DND-41 (cell line): ENCODE data around the gene DNPEP.
A peak's percentile ranks its signal among the peaks of the same experiment; 100 is the strongest.

ENCODE experiments used
- ATAC-seq: fragments of 200-7000 bp; cut with Tn5 transposase; 3 replicates; pipeline ENCODE4 v1.9.1; 2021; ENCODE audit warnings: low read depth; ENCODE audit not compliant: insufficient read depth
- DNase-seq: peaks from one replicate; pipeline ENCODE4 v3.0.0-alpha.2; 2020
- H2AFZ ChIP-seq: 2 replicates; pipeline ENCODE4 v1.6.0; 2012; ENCODE audit warnings: low read depth, low read length
- H3K27ac ChIP-seq: 2 replicates; pipeline ENCODE4 v1.5.1; 2012; ENCODE audit warnings: low read length, inconsistent platforms
- H3K27me3 ChIP-seq: fragments of 200-600 bp; sonication (generic); 2 replicates; pipeline ENCODE4 v1.6.0; 2012; ENCODE audit warnings: low read length, mild to moderate bottlenecking, inconsistent platforms; ENCODE audit not compliant: insufficient read depth, poor library complexity
- H3K36me3 ChIP-seq: 2 replicates; pipeline ENCODE4 v1.5.1; 2012; ENCODE audit warnings: low read length, inconsistent platforms; ENCODE audit not compliant: insufficient read depth
- H3K4me1 ChIP-seq: 2 replicates; pipeline ENCODE4 v1.5.1; 2012; ENCODE audit warnings: mild to moderate bottlenecking, low read length; ENCODE audit not compliant: insufficient read depth
- H3K4me2 ChIP-seq: 2 replicates; pipeline ENCODE4 v1.6.0; 2012; ENCODE audit warnings: mild to moderate bottlenecking, moderate library complexity, low read length, inconsistent platforms; ENCODE audit not compliant: insufficient read depth
- H3K4me3 ChIP-seq, 2 experiments: fragments of 200-600 bp in 1 of 2; shearing (Covaris generic) in 1 of 2; 2 replicates each; pipeline ENCODE4 v1.5.1; 2012 to 2016; ENCODE audit warnings: inconsistent platforms in 2 of 2, low read length in 2 of 2, mild to moderate bottlenecking in 2 of 2, low read depth in 1 of 2, moderate library complexity in 1 of 2
- H3K79me2 ChIP-seq: 2 replicates; pipeline ENCODE4 v1.6.0; 2012; ENCODE audit warnings: low read length, inconsistent platforms; ENCODE audit not compliant: insufficient read depth
- H3K9ac ChIP-seq: 2 replicates; pipeline ENCODE4 v1.6.0; 2012; ENCODE audit warnings: low read depth, mild to moderate bottlenecking, inconsistent platforms, low read length, moderate library complexity
- H3K9me3 ChIP-seq: 2 replicates; pipeline ENCODE4 v1.5.1; 2012; ENCODE audit warnings: low read length, moderate library complexity, mild to moderate bottlenecking, inconsistent platforms; ENCODE audit not compliant: insufficient read depth, severe bottlenecking
- H4K20me1 ChIP-seq: 2 replicates; pipeline ENCODE4 v1.6.0; 2012; ENCODE audit warnings: low read length; ENCODE audit not compliant: insufficient read depth
- EZH2 ChIP-seq: IDR thresholded peaks from 3 replicates; pipeline ENCODE4 v1.6.1; 2012; ENCODE audit warnings: borderline replicate concordance, low read depth, mild to moderate bottlenecking, moderate library complexity, low read length, inconsistent platforms; ENCODE audit not compliant: severe bottlenecking
- TF ChIP-seq, protein P1 (sequence below): IDR thresholded peaks from 2 replicates; pipeline ENCODE4 v1.5.1; 2012; ENCODE audit warnings: borderline replicate concordance, low read length, moderate library complexity, mild to moderate bottlenecking; ENCODE audit not compliant: poor library complexity, severe bottlenecking; ENCODE audit errors: extremely low read depth

DNPEP gene

DNA sequence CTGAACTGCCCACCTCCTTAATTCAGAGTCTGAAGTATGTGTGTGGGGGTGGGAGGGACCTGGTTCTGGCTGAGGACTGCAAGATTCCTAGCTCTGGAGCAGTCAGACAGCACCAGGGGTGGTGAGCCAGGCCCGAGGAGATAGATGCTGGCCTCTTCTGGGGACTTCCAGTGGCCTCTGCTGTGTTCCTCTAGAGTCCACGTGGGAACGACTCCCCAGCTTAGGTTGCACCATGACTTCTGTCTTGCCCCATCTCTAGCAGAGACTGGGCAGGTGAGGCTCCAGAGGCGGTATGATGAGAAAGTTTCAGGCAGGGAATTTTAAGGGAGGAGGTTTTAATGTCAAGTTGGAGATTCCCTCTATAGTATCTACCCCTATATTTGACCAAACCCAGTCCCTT, 33.1 kb downstream of the DNPEP start:
- Histone ChIP-seq H3K36me3 (no peaks in the 10 kb centered on the region), H3K9ac (no peak overlapping the region), H4K20me1 (no peaks in the 10 kb centered on the region; the same call in 1 of the 2 replicates), H3K4me1 (no peaks in the 10 kb centered on the region), H3K9me3 (no peaks in the 10 kb centered on the region), H2AFZ (no peak overlapping the region), H3K27me3 (no peaks in the 10 kb centered on the region), H3K79me2 (no peaks in the 10 kb centered on the region), H3K4me2 (no peak overlapping the region), H3K4me3 (no peak overlapping the region), H3K27ac (no peak overlapping the region)
- TF ChIP-seq EZH2 = no peak
- TF ChIP-seq, protein P1, sequence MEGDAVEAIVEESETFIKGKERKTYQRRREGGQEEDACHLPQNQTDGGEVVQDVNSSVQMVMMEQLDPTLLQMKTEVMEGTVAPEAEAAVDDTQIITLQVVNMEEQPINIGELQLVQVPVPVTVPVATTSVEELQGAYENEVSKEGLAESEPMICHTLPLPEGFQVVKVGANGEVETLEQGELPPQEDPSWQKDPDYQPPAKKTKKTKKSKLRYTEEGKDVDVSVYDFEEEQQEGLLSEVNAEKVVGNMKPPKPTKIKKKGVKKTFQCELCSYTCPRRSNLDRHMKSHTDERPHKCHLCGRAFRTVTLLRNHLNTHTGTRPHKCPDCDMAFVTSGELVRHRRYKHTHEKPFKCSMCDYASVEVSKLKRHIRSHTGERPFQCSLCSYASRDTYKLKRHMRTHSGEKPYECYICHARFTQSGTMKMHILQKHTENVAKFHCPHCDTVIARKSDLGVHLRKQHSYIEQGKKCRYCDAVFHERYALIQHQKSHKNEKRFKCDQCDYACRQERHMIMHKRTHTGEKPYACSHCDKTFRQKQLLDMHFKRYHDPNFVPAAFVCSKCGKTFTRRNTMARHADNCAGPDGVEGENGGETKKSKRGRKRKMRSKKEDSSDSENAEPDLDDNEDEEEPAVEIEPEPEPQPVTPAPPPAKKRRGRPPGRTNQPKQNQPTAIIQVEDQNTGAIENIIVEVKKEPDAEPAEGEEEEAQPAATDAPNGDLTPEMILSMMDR = no peak
- ATAC-seq (no peak), DNase-seq (no peak)

DNA sequence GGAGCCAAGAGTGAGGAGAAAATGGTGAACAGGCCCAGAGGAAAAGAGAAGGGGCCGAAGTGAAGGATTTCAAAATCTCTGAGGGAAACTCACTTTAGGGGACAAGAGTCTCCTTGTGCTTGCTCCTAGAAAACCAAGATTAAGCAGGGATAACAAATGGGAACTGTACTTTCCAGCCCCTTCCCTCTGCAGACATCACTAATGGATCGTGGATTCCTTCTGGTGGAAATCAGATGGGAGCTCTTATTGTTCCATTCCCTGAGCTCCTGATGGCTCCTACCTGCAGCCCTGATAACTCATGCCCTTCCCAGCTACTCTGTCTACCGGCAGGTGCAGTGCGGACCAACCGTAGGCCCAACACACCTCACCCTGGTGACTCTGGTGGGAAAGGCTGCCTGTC, 34.6 kb downstream of the DNPEP start:
- H3K79me2 ChIP-seq = no peaks in the 10 kb centered on the region
- H3K27me3 ChIP-seq = no peaks in the 10 kb centered on the region
- H2AFZ ChIP-seq = no peak overlapping the region
- TF ChIP-seq, protein P1 = no peak
- H3K4me1 ChIP-seq = no peaks in the 10 kb centered on the region
- no peaks in the 10 kb centered on the region for H3K36me3 ChIP-seq
- DNase-seq (no peak), ATAC-seq (no peak)
- H3K27ac ChIP-seq = no peak overlapping the region
- H3K4me2 ChIP-seq = no peak overlapping the region
- H3K4me3 ChIP-seq = no peak overlapping the region
- H4K20me1 ChIP-seq = no peaks in the 10 kb centered on the region; the same call in 1 of the 2 replicates
- no peak overlapping the region for H3K9ac ChIP-seq
- H3K9me3 ChIP-seq = no peaks in the 10 kb centered on the region

DNA sequence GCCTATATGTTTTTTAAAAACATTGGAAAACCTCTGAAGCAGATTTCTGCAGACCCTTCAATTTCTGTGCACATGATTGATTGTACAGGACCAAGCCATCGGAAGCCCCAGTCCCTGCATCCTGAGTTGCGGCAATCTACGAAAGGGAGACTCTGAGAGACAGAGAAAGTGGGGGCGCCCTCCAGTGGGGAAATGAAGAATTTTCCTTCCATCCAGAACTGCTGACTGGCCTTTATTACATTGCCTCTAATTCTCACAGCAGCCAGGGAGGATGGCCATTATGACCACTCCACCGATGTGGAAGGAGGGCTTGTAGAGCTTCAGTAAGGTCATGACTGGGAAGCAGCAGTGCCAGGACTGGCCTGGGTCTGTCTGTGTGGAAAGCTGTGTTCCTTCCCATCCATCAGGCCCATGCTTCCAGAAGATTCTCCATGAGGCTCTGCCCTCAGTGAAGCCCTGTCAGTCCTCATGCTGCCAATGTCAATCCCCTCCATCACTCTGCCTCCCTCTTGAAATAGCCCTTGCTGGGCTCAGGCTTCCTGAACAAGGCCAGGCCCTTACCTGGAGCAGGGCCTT, 35.2 kb downstream of the DNPEP start:
- no peak overlapping the region for H3K27ac ChIP-seq
- no peak overlapping the region for H3K9ac ChIP-seq
- H4K20me1 ChIP-seq = no peaks in the 10 kb centered on the region; the same call in 1 of the 2 replicates
- ATAC-seq (peak; percentile 95), DNase-seq (peak; percentile 71)
- H3K4me3 ChIP-seq = no peak overlapping the region
- H3K9me3 ChIP-seq = no peaks in the 10 kb centered on the region
- no peak overlapping the region for H3K4me2 ChIP-seq
- TF ChIP-seq, protein P1 = peak; percentile 81
- TF ChIP-seq EZH2 = no peak
- no peaks in the 10 kb centered on the region for H3K27me3 ChIP-seq
- no peaks in the 10 kb centered on the region for H3K36me3 ChIP-seq
- no peaks in the 10 kb centered on the region for H3K4me1 ChIP-seq
- H2AFZ ChIP-seq = no peak overlapping the region
- H3K79me2 ChIP-seq = no peaks in the 10 kb centered on the region
